ENCODE results near the gene AOPEP. TPM values are rescaled to one million over a fixed set of nuclear protein-coding genes. Genes with fewer than 3 reads are reported as not detected.

Gene AOPEP
- total and polyA plus RNA-seq, 2 donors (not counting 3 experiments of a cell fraction or from before 2014, with no cell fraction given) = 20.2 to 41.6 TPM

DNA sequence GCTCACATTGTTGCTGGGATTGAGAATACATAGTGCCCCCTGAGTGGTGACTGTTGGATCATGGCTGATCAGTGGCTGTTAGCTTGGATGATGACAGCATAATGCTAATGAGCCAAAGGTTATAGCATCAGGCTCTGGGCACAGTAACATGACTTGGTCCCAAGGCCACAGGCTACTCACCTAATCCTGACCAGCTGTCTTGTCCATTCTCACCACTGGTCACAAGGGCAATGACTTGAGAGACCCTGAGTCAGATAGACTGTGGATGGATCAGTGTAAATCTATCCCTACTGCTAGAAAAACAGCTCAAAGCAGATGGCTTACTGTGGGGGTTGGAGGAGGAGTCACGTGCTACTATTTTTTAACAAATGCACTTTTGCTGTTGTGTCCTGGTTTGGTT, 74.7 kb downstream of the AOPEP start:
- Histone ChIP-seq H3K4me1 (ENCODE audit: control insufficient read depth, extremely low read depth, insufficient read depth, low read length) (peaks cover 31% of the 10 kb centered on the region), H3K27ac (ENCODE audit: insufficient read depth, low read depth, low read length) (no peak overlapping the region), H3K36me3 (ENCODE audit: control insufficient read depth in 2 of 2, extremely low read depth in 1 of 2, insufficient read depth in 2 of 2, low read length in 2 of 2) (peaks cover 0 to 2% of the 10 kb centered on the region in 2 experiments), H3K27me3 (ENCODE audit: control insufficient read depth in 2 of 2, insufficient read depth in 2 of 2, low read length in 2 of 2) (no peaks in the 10 kb centered on the region), H3K9me1 (replicated peaks; ENCODE audit: control insufficient read depth, extremely low read depth, insufficient read depth, low read length) (no peaks in the 10 kb centered on the region), H3K9me3 (replicated peaks; ENCODE audit: control insufficient read depth, insufficient read depth, low read length) (no peaks in the 10 kb centered on the region), H3K9ac (replicated peaks; ENCODE audit: extremely low read depth, insufficient read depth, low read length) (no peak overlapping the region), H3K79me2 (ENCODE audit: control insufficient read depth, insufficient read depth, low read length) (no peaks in the 10 kb centered on the region), H4K20me1 (replicated peaks; ENCODE audit: control insufficient read depth, extremely low read depth, insufficient read depth, low read length) (no peaks in the 10 kb centered on the region), H3K4me3 (replicated peaks in 1 of 3; ENCODE audit: insufficient read depth in 1 of 3, low read depth in 1 of 3, low read length in 3 of 3) (no peak overlapping the region), H2AFZ (ENCODE audit: low read depth, low read length) (no peak overlapping the region), H3K4me2 (ENCODE audit: insufficient read depth, low read length) (no peak overlapping the region)
- DNase-seq (ENCODE audit: low read depth, low spot score) = no peak
- dilution Hi-C loops (cut with MboI; ENCODE audit: extremely low pct_ligation_motif_present, low sequenced_read_pairs) (no loop called here), intact Hi-C loops (cut with micrococcal nuclease) (loop anchor here (5.0 kb wide), 1 partner anchor 126 kb away; no protein-coding TSS in a partner anchor)
- BruUV-seq (replicated peaks) = no TSS peak
- TF ChIP-seq FOS (IDR thresholded peaks at IDR 0.05; ENCODE audit: borderline replicate concordance, insufficient read depth, low read length) (no peak), POLR2A (IDR thresholded peaks at IDR 0.05; ENCODE audit: low read depth, low read length) (no peak), MYC (IDR thresholded peaks at IDR 0.05; ENCODE audit: low read depth, low read length) (no peak), POLR2AphosphoS5 (IDR thresholded peaks at IDR 0.05; ENCODE audit: insufficient read depth, low read depth, low read length) (no peak), EZH2 (IDR thresholded peaks at IDR 0.05; ENCODE audit: borderline replicate concordance, low read depth, low read length, severe bottlenecking) (no peak), GATA2 (IDR thresholded peaks at IDR 0.05; ENCODE audit: insufficient read depth, insufficient read length, low read depth, low read length) (no peak), JUN (IDR thresholded peaks at IDR 0.05; ENCODE audit: borderline replicate concordance, insufficient read depth, insufficient read length, low read depth) (no peak)
- TF ChIP-seq, protein P1, sequence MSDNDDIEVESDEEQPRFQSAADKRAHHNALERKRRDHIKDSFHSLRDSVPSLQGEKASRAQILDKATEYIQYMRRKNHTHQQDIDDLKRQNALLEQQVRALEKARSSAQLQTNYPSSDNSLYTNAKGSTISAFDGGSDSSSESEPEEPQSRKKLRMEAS (IDR thresholded peaks at IDR 0.05; ENCODE audit: insufficient read depth, insufficient read length) = no peak
- TF ChIP-seq, protein P2, sequence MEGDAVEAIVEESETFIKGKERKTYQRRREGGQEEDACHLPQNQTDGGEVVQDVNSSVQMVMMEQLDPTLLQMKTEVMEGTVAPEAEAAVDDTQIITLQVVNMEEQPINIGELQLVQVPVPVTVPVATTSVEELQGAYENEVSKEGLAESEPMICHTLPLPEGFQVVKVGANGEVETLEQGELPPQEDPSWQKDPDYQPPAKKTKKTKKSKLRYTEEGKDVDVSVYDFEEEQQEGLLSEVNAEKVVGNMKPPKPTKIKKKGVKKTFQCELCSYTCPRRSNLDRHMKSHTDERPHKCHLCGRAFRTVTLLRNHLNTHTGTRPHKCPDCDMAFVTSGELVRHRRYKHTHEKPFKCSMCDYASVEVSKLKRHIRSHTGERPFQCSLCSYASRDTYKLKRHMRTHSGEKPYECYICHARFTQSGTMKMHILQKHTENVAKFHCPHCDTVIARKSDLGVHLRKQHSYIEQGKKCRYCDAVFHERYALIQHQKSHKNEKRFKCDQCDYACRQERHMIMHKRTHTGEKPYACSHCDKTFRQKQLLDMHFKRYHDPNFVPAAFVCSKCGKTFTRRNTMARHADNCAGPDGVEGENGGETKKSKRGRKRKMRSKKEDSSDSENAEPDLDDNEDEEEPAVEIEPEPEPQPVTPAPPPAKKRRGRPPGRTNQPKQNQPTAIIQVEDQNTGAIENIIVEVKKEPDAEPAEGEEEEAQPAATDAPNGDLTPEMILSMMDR (IDR thresholded peaks at IDR 0.05; ENCODE audit: extremely low read depth in 1 of 2, insufficient read depth in 1 of 2, low read depth in 1 of 2, low read length in 2 of 2) = no peak
- ChIA-PET CTCF (interaction anchor here (1.0 to 1.9 kb wide), 4 partner anchors 18 to 327 kb away, joined by 3 to 6 read pairs (median 4); no protein-coding TSS in a partner anchor), POLR2A (no interaction called here)
- no peak for FAIRE-seq

All from endothelial cell of umbilical vein (primary cell).